GM19239 (cell line): ENCODE data around the gene MAD1L1.
"Not testable (repeated sequence)": the region's sequence is repeated elsewhere in the genome, so short reads cannot be mapped to it uniquely, and the experiment has no call there.

Experiments
- DNase-seq: peaks from one replicate; pipeline ENCODE4 v3.0.0; 2011; ENCODE audit warnings: low spot score; ENCODE audit not compliant: insufficient read length
- FAIRE-seq: peaks from 2 replicates; lab custom pipeline; 2011; peaks lifted over from hg19 to GRCh38; lab: Jason Lieb, UNC

MAD1L1 gene

GRCh38 chr7:2062648-2063047 is 170.1 kb downstream of the MAD1L1 start:
- DNase-seq = no peak
- FAIRE-seq = no peak

- FAIRE-seq = no peak
- no peak for DNase-seq
Measured at GRCh38 chr7:2060701-2061100, 172.0 kb downstream of the MAD1L1 start.

- FAIRE-seq (no peak), DNase-seq (no peak)
Measured at GRCh38 chr7:2059964-2060700, 172.6 kb downstream of the MAD1L1 start.

- not testable (repeated sequence) for DNase-seq, FAIRE-seq
Measured at GRCh38 chr7:2058246-2058645, 174.5 kb downstream of the MAD1L1 start.

- DNase-seq (no peak), FAIRE-seq (no peak)
Measured at GRCh38 chr7:2055956-2056355, 176.8 kb downstream of the MAD1L1 start.

- FAIRE-seq (no peak), DNase-seq (no peak)
Measured at GRCh38 chr7:2054927-2055326, 177.8 kb downstream of the MAD1L1 start.

GRCh38 chr7:2053395-2053794 is 179.3 kb downstream of the MAD1L1 start:
- no peak for FAIRE-seq
- no peak for DNase-seq

- DNase-seq (no peak), FAIRE-seq (no peak)
Measured at GRCh38 chr7:2052657-2053048, 180.1 kb downstream of the MAD1L1 start.

GRCh38 chr7:2051707-2052656 is 180.8 kb downstream of the MAD1L1 start:
- DNase-seq = no peak
- no peak for FAIRE-seq

- DNase-seq = no peak
- FAIRE-seq = no peak
Measured at GRCh38 chr7:2050511-2050866, 182.3 kb downstream of the MAD1L1 start.

GRCh38 chr7:2049782-2050510 is 182.8 kb downstream of the MAD1L1 start:
- DNase-seq (no peak), FAIRE-seq (no peak)

- FAIRE-seq = no peak
- no peak for DNase-seq
Measured at GRCh38 chr7:2049111-2049781, 183.5 kb downstream of the MAD1L1 start.

- DNase-seq = no peak
- FAIRE-seq = no peak
Measured at GRCh38 chr7:2048531-2048930, 184.2 kb downstream of the MAD1L1 start.

- no peak for DNase-seq
- no peak for FAIRE-seq
Measured at GRCh38 chr7:2048006-2048405, 184.7 kb downstream of the MAD1L1 start.

- FAIRE-seq (no peak), DNase-seq (no peak)
Measured at GRCh38 chr7:2046581-2047565, 185.9 kb downstream of the MAD1L1 start.

GRCh38 chr7:2045559-2046405 is 187.0 kb downstream of the MAD1L1 start:
- DNase-seq (no peak), FAIRE-seq (no peak)

GRCh38 chr7:2044883-2045471 is 187.8 kb downstream of the MAD1L1 start:
- FAIRE-seq = no peak

More at GRCh38 chr7:2044883-2045471, 187.8 kb downstream of the MAD1L1 start:
- DNase-seq = no peak
